Measurements from ENCODE around the gene OR52I1. TPM values are rescaled to one million over a fixed set of nuclear protein-coding genes. Genes with fewer than 3 reads are reported as not detected.

The OR52I1 gene
- total and polyA plus RNA-seq, 10 of the 15 experiments (the other 5 are each of a cell fraction or from before 2014, with no cell fraction given): not detected

DNA sequence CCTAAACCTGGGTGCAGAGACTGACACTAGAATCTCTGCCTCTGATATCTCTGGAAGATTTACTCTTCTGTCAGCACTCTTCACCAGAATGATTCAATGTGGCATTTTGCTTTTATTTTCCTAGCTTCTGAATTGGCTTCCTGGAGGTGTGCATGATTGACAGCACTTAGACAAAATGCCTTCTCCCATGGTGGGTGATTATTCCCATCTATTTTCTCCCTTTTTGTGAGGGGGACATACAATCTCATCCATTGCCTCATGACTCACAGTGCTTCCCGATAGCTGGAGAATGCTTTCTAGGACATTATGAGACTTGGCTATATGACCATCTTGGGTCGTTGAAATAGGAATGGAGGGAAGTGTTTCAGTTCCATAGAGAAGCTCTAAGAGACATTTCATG is 18.1 kb downstream of the OR52I1 start (continued):
- no peak for TF ChIP-seq MTA2 (IDR thresholded peaks at IDR 0.05; ENCODE audit: low read depth)

DNA sequence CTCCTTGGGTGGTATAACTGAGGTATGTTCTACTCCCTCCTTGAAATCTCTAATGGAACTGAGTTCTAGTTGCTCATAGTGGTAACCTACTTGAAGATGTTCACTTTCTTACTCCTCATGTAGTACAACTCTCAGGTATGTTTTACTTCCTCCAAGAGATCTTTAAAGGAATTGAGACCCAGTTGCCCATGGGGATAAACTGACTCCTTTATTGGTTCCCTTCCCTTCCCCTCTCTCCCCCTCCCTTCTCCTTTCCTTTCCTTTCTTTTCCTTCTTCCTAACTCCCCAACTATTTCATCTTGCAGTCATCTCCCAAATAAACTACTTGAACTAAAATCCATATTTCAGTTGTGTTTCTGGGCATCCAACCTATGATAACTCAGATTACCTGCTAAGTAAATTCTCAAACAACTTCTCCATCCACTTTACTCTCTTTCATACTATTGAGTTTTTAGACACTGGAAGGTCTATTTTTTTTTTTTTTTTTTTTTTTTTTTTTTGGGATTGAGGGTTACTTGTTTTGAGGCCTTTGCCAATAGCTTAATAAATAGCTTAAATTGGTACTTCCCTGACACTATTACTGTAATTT is 22.1 kb downstream of the OR52I1 start:
- Histone ChIP-seq H3K4me1 (ENCODE audit: control insufficient read depth, insufficient read depth, low read length) (no peaks in the 10 kb centered on the region), H3K36me3 (ENCODE audit: control insufficient read depth in 2 of 2, insufficient read depth in 2 of 2, low read length in 1 of 2) (no peaks in the 10 kb centered on the region), H3K4me2 (ENCODE audit: control insufficient read depth, insufficient read depth) (no peak overlapping the region), H4K20me1 (ENCODE audit: control insufficient read depth, insufficient read depth) (no peaks in the 10 kb centered on the region), H3K9ac (ENCODE audit: control insufficient read depth, insufficient read depth, low read length) (no peak overlapping the region), H3K79me2 (ENCODE audit: control insufficient read depth, insufficient read depth, low read length) (no peaks in the 10 kb centered on the region), H2AFZ (ENCODE audit: control insufficient read depth, low read depth, low read length) (no peak overlapping the region), H3K27me3 (replicated peaks in 1 of 2; ENCODE audit: control insufficient read depth in 2 of 2, insufficient read depth in 2 of 2, low read length in 1 of 2) (no peaks in the 10 kb centered on the region; a peak in 1 of 4 replicates), H3K27ac (ENCODE audit: control insufficient read depth, insufficient read depth) (no peak overlapping the region), H3K4me3 (no peak overlapping the region), H3K9me3 (replicated peaks; ENCODE audit: control insufficient read depth, insufficient read depth, low read length) (no peaks in the 10 kb centered on the region)
- CTCF ChIA-PET: no interaction called here
- no peak for TF ChIP-seq NFXL1 (IDR thresholded peaks at IDR 0.05; ENCODE audit: borderline replicate concordance)
- TF ChIP-seq, protein P1, sequence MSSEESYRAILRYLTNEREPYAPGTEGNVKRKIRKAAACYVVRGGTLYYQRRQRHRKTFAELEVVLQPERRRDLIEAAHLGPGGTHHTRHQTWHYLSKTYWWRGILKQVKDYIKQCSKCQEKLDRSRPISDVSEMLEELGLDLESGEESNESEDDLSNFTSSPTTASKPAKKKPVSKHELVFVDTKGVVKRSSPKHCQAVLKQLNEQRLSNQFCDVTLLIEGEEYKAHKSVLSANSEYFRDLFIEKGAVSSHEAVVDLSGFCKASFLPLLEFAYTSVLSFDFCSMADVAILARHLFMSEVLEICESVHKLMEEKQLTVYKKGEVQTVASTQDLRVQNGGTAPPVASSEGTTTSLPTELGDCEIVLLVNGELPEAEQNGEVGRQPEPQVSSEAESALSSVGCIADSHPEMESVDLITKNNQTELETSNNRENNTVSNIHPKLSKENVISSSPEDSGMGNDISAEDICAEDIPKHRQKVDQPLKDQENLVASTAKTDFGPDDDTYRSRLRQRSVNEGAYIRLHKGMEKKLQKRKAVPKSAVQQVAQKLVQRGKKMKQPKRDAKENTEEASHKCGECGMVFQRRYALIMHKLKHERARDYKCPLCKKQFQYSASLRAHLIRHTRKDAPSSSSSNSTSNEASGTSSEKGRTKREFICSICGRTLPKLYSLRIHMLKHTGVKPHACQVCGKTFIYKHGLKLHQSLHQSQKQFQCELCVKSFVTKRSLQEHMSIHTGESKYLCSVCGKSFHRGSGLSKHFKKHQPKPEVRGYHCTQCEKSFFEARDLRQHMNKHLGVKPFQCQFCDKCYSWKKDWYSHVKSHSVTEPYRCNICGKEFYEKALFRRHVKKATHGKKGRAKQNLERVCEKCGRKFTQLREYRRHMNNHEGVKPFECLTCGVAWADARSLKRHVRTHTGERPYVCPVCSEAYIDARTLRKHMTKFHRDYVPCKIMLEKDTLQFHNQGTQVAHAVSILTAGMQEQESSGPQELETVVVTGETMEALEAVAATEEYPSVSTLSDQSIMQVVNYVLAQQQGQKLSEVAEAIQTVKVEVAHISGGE (CRISPR knock-in tag; IDR thresholded peaks at IDR 0.05): no peak
- TF ChIP-seq ZNF384 (IDR thresholded peaks at IDR 0.05; ENCODE audit: borderline replicate concordance, low read depth, low read length): no peak
- TF ChIP-seq ZSCAN29 (IDR thresholded peaks at IDR 0.05): no peak
- no peak for TF ChIP-seq YBX1 (IDR thresholded peaks at IDR 0.05)
- TF ChIP-seq MEF2B (IDR thresholded peaks at IDR 0.05; ENCODE audit: partially characterized antibody, poor library complexity, severe bottlenecking): no peak
- no peak for TF ChIP-seq CHD1 (IDR thresholded peaks at IDR 0.05; ENCODE audit: low read depth, low read length)
- no peak for TF ChIP-seq ZNF622 (IDR thresholded peaks at IDR 0.05)
- TF ChIP-seq, protein P2, sequence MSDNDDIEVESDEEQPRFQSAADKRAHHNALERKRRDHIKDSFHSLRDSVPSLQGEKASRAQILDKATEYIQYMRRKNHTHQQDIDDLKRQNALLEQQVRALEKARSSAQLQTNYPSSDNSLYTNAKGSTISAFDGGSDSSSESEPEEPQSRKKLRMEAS (IDR thresholded peaks at IDR 0.05; ENCODE audit: low read depth, low read length): no peak
- TF ChIP-seq MXI1 (IDR thresholded peaks at IDR 0.05; ENCODE audit: low read depth, low read length): no peak
- no peak for TF ChIP-seq SMARCA5 (IDR thresholded peaks at IDR 0.05)
- TF ChIP-seq CBFB (IDR thresholded peaks at IDR 0.05; ENCODE audit: low read depth): no peak
- no peak for TF ChIP-seq BRCA1 (IDR thresholded peaks at IDR 0.05; ENCODE audit: low read depth, low read length)
- no peak for TF ChIP-seq IKZF2 (IDR thresholded peaks at IDR 0.05)
- no peak for TF ChIP-seq BCL11A (IDR thresholded peaks at IDR 0.05; ENCODE audit: low read depth, low read length)
- TF ChIP-seq, protein P3, sequence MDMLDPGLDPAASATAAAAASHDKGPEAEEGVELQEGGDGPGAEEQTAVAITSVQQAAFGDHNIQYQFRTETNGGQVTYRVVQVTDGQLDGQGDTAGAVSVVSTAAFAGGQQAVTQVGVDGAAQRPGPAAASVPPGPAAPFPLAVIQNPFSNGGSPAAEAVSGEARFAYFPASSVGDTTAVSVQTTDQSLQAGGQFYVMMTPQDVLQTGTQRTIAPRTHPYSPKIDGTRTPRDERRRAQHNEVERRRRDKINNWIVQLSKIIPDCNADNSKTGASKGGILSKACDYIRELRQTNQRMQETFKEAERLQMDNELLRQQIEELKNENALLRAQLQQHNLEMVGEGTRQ (IDR thresholded peaks at IDR 0.05; ENCODE audit: borderline replicate concordance, low read depth, low read length): no peak
- no peak for TF ChIP-seq IKZF1 (conservative IDR thresholded peaks at IDR 0.05)
- ATAC-seq (no peak), FAIRE-seq (no peak), DNase-seq (ENCODE audit: low read depth, low spot score) (no peak)
- RAD21 ChIA-PET (ENCODE audit: unreplicated experiment): no interaction called here
- intact Hi-C loops (cut with micrococcal nuclease; ENCODE audit: unreplicated experiment): no loop called here
- no TSS peak for BruUV-seq (replicated peaks)
- SMC1A ChIA-PET (ENCODE audit: uncharacterized antibody, unreplicated experiment): no interaction called here
- in situ Hi-C loops (cut with MboI): no loop called here
- POLR2A ChIA-PET: no interaction called here

All from GM12878 (cell line).